Erythroblast (primary cell): ENCODE measurements around the gene MTCL1.

Experiments used
- DNase-seq, 2 experiments: peaks; one replicate each; lab custom pipeline; 2025; lab: John Stamatoyannopoulos, UW
- GATA1 ChIP-seq: IDR thresholded peaks from 2 replicates; pipeline ENCODE4 v1.6.1; 2011; ENCODE audit warnings: low read depth, mild to moderate bottlenecking, control low read depth, low read length, moderate library complexity
- POLR2A ChIP-seq: IDR thresholded peaks from 2 replicates; pipeline ENCODE4 v1.6.1; 2011; ENCODE audit warnings: mild to moderate bottlenecking, low read length

MTCL1 gene

GRCh38 chr18:8858888-8859511 lies 153.6 kb downstream of the MTCL1 start:
- DNase-seq, result peak in 1 of 2 experiments; percentile 18
- TF ChIP-seq POLR2A (no peak), GATA1 (no peak)

- TF ChIP-seq POLR2A (no peak), GATA1 (no peak)
- DNase-seq, result no peak
Observed at GRCh38 chr18:8860845-8861642, 155.7 kb downstream of the MTCL1 start.

- no peak for DNase-seq
- TF ChIP-seq POLR2A, result no peak
- TF ChIP-seq GATA1, result no peak
Observed at GRCh38 chr18:8863427-8863826, 158.1 kb downstream of the MTCL1 start.

- TF ChIP-seq POLR2A (no peak), GATA1 (no peak)
Observed at GRCh38 chr18:8865934-8866333, 160.6 kb downstream of the MTCL1 start.

DNA sequence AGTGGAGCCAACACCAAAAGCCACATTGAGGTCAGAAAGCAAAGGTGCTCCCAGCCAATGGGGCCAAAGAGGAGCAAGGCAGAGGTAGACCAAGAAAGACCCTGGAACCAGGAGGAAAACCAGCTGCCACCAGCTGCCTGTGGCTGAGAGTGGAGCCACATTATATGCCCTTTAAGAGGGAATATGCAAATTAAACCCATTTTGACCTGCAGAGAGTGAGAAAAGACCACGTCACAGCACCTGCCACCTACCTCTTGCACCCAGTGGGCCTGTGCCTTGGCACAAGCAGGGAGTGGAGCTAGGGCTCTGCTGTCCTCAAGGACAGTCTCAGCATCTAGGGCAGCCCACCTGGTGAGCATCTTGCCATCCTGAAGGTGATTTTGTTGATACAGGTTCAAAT lies 161.3 kb downstream of the MTCL1 start:
- TF ChIP-seq POLR2A, result no peak
- TF ChIP-seq GATA1, result no peak
- no peak for DNase-seq

More at GRCh38 chr18:8865934-8866333, 160.6 kb downstream of the MTCL1 start:
- peak; percentile 19 to 73 for DNase-seq

DNA sequence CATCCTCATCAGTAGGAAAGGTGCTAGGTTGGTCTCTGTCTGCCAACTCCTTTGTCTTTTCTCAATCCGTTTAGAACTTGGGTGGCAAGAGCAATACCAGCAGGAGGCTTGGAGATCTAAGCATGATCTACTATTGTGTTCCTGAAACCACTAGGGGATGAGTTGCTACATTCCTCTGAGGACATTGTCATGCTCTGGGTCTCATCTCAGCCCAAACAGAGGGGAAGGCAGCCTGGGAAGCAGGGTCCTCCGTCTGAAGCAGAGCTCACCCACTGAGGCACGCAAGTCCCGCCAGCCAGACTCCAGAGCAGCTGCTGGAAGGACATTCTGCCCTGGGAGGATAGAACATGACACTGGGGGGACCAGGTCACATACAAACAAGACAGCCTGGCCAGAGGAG lies 162.9 kb downstream of the MTCL1 start:
- no peak for TF ChIP-seq GATA1
- TF ChIP-seq POLR2A, result no peak
- no peak for DNase-seq

- DNase-seq, result no peak
- TF ChIP-seq GATA1, result no peak
- TF ChIP-seq POLR2A, result no peak
Observed at GRCh38 chr18:8868779-8869415, 163.5 kb downstream of the MTCL1 start.

DNA sequence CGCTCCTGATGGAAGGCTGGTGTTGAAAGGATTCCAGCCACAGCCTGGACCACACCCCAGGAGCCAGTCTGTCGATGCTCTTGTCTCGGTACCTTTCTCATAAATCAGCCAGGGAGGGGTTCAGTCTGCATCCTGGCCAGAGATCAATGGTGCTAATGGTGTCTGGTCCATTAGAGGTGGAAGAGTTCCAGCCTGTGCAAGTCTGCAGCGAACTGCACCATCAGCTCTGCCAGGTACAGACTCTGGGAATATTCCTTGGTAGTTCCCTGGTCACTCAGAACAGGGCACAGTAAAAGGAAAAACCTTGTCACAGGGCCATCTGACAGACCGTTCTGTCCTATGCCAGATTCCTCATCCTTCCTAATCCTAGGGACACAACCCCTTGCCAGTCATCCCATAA lies 164.3 kb downstream of the MTCL1 start:
- TF ChIP-seq GATA1 (no peak), POLR2A (no peak)
- DNase-seq, result no peak

GRCh38 chr18:8870528-8870927 lies 165.2 kb downstream of the MTCL1 start:
- no peak for TF ChIP-seq POLR2A
- no peak for TF ChIP-seq GATA1
- no peak for DNase-seq

- DNase-seq, result no peak
- TF ChIP-seq GATA1 (no peak), POLR2A (no peak)
Observed at GRCh38 chr18:8871489-8871888, 166.1 kb downstream of the MTCL1 start.

- no peak for TF ChIP-seq POLR2A
- TF ChIP-seq GATA1, result no peak
- no peak for DNase-seq
Observed at GRCh38 chr18:8874872-8875271, 169.5 kb downstream of the MTCL1 start.

DNA sequence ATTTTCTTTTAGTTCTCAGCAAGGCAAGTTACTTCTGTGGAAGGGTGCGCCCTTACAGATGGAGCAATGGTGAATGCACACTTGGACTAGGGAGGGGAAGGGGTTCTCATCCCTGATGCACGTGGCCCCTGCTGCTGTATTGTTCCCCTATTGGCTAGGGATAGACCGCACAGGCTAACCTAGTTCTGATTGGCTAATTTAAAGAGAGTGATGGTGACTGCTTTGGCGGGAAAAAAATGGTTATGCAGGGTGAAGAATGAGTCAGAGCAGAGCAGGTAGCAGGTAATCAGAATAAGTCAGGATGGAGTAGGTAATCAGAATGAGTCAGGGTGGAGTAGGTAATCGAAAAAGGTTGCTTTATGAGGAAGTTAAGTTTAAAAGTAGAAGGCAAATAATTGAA lies 171.5 kb downstream of the MTCL1 start:
- DNase-seq, result no peak
- TF ChIP-seq POLR2A, result no peak
- TF ChIP-seq GATA1, result no peak

DNA sequence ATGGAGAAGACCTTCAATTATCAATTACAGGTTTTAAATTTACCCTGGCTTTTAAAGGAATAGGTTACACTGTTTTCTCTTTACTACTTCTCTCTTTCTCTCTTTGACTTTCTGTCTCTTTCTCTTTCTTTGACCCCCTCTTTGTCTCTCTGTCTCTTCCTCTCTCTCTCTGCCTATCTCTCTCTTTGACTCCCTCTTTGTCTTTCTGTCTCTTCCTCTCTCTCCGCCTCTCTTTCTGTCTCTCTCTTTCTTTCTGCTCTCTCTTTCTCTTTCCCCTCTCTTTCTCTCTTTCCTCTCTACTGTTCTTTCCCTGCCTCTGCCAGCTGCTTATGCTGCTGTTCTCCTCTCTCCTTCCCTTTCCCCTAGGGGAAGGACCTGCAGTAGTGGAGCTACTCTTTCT lies 175.7 kb downstream of the MTCL1 start:
- no peak for TF ChIP-seq POLR2A
- no peak for TF ChIP-seq GATA1
- no peak for DNase-seq
